HEK293 (cell line): ENCODE results near the gene LRP1B.

Experiments used
- CTCF ChIA-PET: fragments of 350-600 bp; formaldehyde crosslinking; extraction: SDS; loops from one replicate; lab custom pipeline; 2021; ENCODE audit warnings: antibody characterized with exemption; lab: Yijun Ruan, JAX
- POLR2A ChIA-PET: fragments of 300-600 bp; formaldehyde crosslinking; extraction: SDS; loops from one replicate; lab custom pipeline; 2020; ENCODE audit warnings: antibody characterized with exemption, inconsistent platforms; lab: Yijun Ruan, JAX
- H3K27ac ChIP-seq: fragments of 200-500 bp; sonication (Bioruptor generic); 2 replicates; pipeline ENCODE4 v1.5.1; 2014; ENCODE audit warnings: low read depth, low read length, control low read depth, inconsistent platforms; ENCODE audit errors: extremely low read depth
- H3K36me3 ChIP-seq, 2 experiments: fragments of 200-500 bp in 1 of 2; sonication (Bioruptor generic) in 1 of 2; 1 replicate in 1 of 2; 2 replicates in 1 of 2; pipeline ENCODE4 v1.5.1; 2014 to 2017; ENCODE audit warnings: inconsistent platforms in 2 of 2, low read length in 2 of 2; ENCODE audit not compliant: control insufficient read depth in 2 of 2, insufficient read depth in 1 of 2
- H3K4me1 ChIP-seq: fragments of 200-500 bp; sonication (Bioruptor generic); 2 replicates; pipeline ENCODE4 v1.5.1; 2014; ENCODE audit warnings: mild to moderate bottlenecking, low read length, inconsistent platforms; ENCODE audit not compliant: control insufficient read depth, insufficient read depth
- H3K4me3 ChIP-seq: 2 replicates; pipeline ENCODE4 v1.5.1; 2011; ENCODE audit warnings: low read depth, mild to moderate bottlenecking, control low read depth, low read length, moderate library complexity
- H3K9me3 ChIP-seq: fragments of 200-500 bp; sonication (Bioruptor generic); 2 replicates; pipeline ENCODE4 v1.5.1; 2014; ENCODE audit warnings: low read depth, low read length, inconsistent platforms; ENCODE audit not compliant: control insufficient read depth, insufficient read depth
- BCL11B ChIP-seq: fragments of 450-650 bp; formaldehyde crosslinking; IDR thresholded peaks from 2 replicates; pipeline ENCODE4 v1.5.1; 2016; ENCODE audit warnings: low read depth, missing biosample characterization, missing genetic modification characterization
- HIC1 ChIP-seq: fragments of 450-650 bp; formaldehyde crosslinking; IDR thresholded peaks from 2 replicates; pipeline ENCODE4 v1.5.1; 2016; ENCODE audit warnings: missing biosample characterization, missing genetic modification characterization
- HOXA7 ChIP-seq: sonication (generic); formaldehyde crosslinking; IDR thresholded peaks from 2 replicates; pipeline ENCODE4 v1.8.1; 2022; ENCODE audit warnings: missing genetic modification reagents, borderline replicate concordance
- KLF9 ChIP-seq: fragments of 450-650 bp; formaldehyde crosslinking; IDR thresholded peaks from 2 replicates; pipeline ENCODE4 v1.5.1; 2016; ENCODE audit warnings: missing biosample characterization, missing genetic modification characterization, low read depth
- REST ChIP-seq: fragments of 450-650 bp; formaldehyde crosslinking; IDR thresholded peaks from 2 replicates; pipeline ENCODE4 v1.5.1; 2016; ENCODE audit warnings: missing biosample characterization, missing genetic modification characterization
- ZFP37 ChIP-seq: fragments of 450-650 bp; formaldehyde crosslinking; IDR thresholded peaks from 2 replicates; pipeline ENCODE4 v1.5.1; 2016; ENCODE audit warnings: missing biosample characterization, missing genetic modification characterization
- ZFP41 ChIP-seq: fragments of 450-650 bp; formaldehyde crosslinking; IDR thresholded peaks from 2 replicates; pipeline ENCODE4 v1.5.1; 2016; ENCODE audit warnings: missing biosample characterization, missing genetic modification characterization, borderline replicate concordance
- ZNF132 ChIP-seq: fragments of 450-650 bp; formaldehyde crosslinking; IDR thresholded peaks from 2 replicates; pipeline ENCODE4 v1.5.1; 2017; ENCODE audit warnings: missing biosample characterization, missing genetic modification characterization, borderline replicate concordance
- ZNF138 ChIP-seq: fragments of 450-650 bp; formaldehyde crosslinking; IDR thresholded peaks from 2 replicates; pipeline ENCODE4 v1.5.1; 2016; ENCODE audit warnings: missing biosample characterization, missing genetic modification characterization, borderline replicate concordance
- ZNF146 ChIP-seq: fragments of 450-650 bp; formaldehyde crosslinking; IDR thresholded peaks from 2 replicates; pipeline ENCODE4 v1.5.1; 2016; ENCODE audit warnings: missing biosample characterization, missing genetic modification characterization
- ZNF19 ChIP-seq: fragments of 450-650 bp; formaldehyde crosslinking; IDR thresholded peaks from 2 replicates; pipeline ENCODE4; 2016; ENCODE audit warnings: missing biosample characterization, missing genetic modification characterization, low read depth
- ZNF341 ChIP-seq: fragments of 450-650 bp; formaldehyde crosslinking; IDR thresholded peaks from 2 replicates; pipeline ENCODE4; 2016; ENCODE audit warnings: low read depth, missing biosample characterization, missing genetic modification characterization
- ZNF350 ChIP-seq: fragments of 450-650 bp; formaldehyde crosslinking; IDR thresholded peaks from 2 replicates; pipeline ENCODE4 v1.5.0; 2017; ENCODE audit warnings: missing biosample characterization, mild to moderate bottlenecking, missing genetic modification characterization
- ZNF366 ChIP-seq: fragments of 450-650 bp; formaldehyde crosslinking; conservative IDR thresholded peaks from 2 replicates; pipeline ENCODE4 v1.5.1; 2016; ENCODE audit warnings: missing biosample characterization, missing genetic modification characterization
- ZNF37A ChIP-seq: fragments of 450-650 bp; IDR thresholded peaks from 2 replicates; pipeline ENCODE4 v1.5.1; 2018; ENCODE audit warnings: missing biosample characterization, missing genetic modification characterization
- ZNF610 ChIP-seq: fragments of 450-650 bp; formaldehyde crosslinking; IDR thresholded peaks from 2 replicates; pipeline ENCODE4 v1.5.1; 2016; ENCODE audit warnings: missing biosample characterization, missing genetic modification characterization, borderline replicate concordance
- ZNF624 ChIP-seq: fragments of 450-650 bp; formaldehyde crosslinking; IDR thresholded peaks from 2 replicates; pipeline ENCODE4 v1.5.1; 2017; ENCODE audit warnings: missing biosample characterization, missing genetic modification characterization
- ZNF677 ChIP-seq: fragments of 450-650 bp; IDR thresholded peaks from 2 replicates; pipeline ENCODE4 v1.5.0; 2018; ENCODE audit warnings: missing biosample characterization, mild to moderate bottlenecking, missing genetic modification characterization, moderate library complexity
- ZSCAN30 ChIP-seq: fragments of 450-650 bp; IDR thresholded peaks from 2 replicates; pipeline ENCODE4 v1.5.1; 2018; ENCODE audit warnings: missing biosample characterization, mild to moderate bottlenecking, missing genetic modification characterization, moderate library complexity
- TF ChIP-seq, protein P1 (sequence below): fragments of 450-650 bp; formaldehyde crosslinking; IDR thresholded peaks from 2 replicates; pipeline ENCODE4 v1.5.1; 2016; ENCODE audit warnings: missing biosample characterization, missing genetic modification characterization
- TF ChIP-seq, protein P2 (sequence below): fragments of 450-650 bp; formaldehyde crosslinking; IDR thresholded peaks from 2 replicates; pipeline ENCODE4 v1.5.1; 2016; ENCODE audit warnings: missing biosample characterization, missing genetic modification characterization

The LRP1B gene

DNA sequence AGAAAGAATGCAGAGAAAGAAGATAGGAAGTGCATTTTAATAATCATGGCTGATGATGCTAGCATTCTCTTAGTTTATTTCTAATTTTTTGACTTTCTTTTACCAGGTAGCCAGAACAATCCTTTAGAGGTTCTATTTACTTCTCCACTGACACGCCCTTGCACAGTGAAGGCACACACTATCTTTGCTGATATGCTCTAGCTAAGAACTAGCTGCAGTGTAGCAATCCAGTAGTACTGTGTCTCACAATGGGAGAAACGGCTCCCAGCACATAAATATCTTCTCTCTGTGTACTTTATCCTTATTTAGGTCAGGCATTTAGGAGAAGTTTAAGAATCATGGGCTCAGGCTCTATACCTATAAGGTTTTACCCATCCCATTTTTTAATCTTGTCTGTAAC, 1005.4 kb downstream of the LRP1B start:
- H3K36me3 ChIP-seq, result no peaks in the 10 kb centered on the region
- POLR2A ChIA-PET, result no interaction called here
- CTCF ChIA-PET, result no interaction called here
- no peak overlapping the region for H3K27ac ChIP-seq
- TF ChIP-seq ZNF677 (no peak), ZNF19 (no peak), ZNF610 (no peak), ZFP41 (tag by site-specific recombination) (no peak), ZNF366 (tag by site-specific recombination) (no peak), ZFP37 (tag by site-specific recombination) (no peak), BCL11B (no peak), KLF9 (tag by site-specific recombination) (no peak), ZNF350 (tag by site-specific recombination) (no peak)
- TF ChIP-seq, protein P1, sequence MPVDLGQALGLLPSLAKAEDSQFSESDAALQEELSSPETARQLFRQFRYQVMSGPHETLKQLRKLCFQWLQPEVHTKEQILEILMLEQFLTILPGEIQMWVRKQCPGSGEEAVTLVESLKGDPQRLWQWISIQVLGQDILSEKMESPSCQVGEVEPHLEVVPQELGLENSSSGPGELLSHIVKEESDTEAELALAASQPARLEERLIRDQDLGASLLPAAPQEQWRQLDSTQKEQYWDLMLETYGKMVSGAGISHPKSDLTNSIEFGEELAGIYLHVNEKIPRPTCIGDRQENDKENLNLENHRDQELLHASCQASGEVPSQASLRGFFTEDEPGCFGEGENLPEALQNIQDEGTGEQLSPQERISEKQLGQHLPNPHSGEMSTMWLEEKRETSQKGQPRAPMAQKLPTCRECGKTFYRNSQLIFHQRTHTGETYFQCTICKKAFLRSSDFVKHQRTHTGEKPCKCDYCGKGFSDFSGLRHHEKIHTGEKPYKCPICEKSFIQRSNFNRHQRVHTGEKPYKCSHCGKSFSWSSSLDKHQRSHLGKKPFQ (tag by site-specific recombination), result no peak
- H3K4me3 ChIP-seq, result no peak overlapping the region
- no peaks in the 10 kb centered on the region for H3K9me3 ChIP-seq
- H3K4me1 ChIP-seq, result no peaks in the 10 kb centered on the region

- no peak overlapping the region for H3K4me3 ChIP-seq
- POLR2A ChIA-PET, result no interaction called here
- no peaks in the 10 kb centered on the region for H3K9me3 ChIP-seq
- no peaks in the 10 kb centered on the region for H3K36me3 ChIP-seq
- TF ChIP-seq, protein P2, sequence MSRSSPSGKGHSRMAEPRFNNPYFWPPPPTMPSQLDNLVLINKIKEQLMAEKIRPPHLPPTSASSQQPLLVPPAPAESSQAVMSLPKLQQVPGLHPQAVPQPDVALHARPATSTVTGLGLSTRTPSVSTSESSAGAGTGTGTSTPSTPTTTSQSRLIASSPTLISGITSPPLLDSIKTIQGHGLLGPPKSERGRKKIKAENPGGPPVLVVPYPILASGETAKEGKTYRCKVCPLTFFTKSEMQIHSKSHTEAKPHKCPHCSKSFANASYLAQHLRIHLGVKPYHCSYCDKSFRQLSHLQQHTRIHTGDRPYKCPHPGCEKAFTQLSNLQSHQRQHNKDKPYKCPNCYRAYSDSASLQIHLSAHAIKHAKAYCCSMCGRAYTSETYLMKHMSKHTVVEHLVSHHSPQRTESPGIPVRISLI (tag by site-specific recombination), result no peak
- TF ChIP-seq ZNF341 (tag by site-specific recombination) (no peak), HIC1 (tag by site-specific recombination) (no peak), ZSCAN30 (tag by site-specific recombination) (no peak), ZNF37A (tag by site-specific recombination) (no peak), HOXA7 (CRISPR knock-in tag) (no peak), ZNF624 (no peak)
- no peak overlapping the region for H3K27ac ChIP-seq
- CTCF ChIA-PET, result no interaction called here
- no peaks in the 10 kb centered on the region for H3K4me1 ChIP-seq
Observed at GRCh38 chr2:141118836-141119235, 1012.0 kb downstream of the LRP1B start.

- CTCF ChIA-PET, result interaction anchor here (0.7 kb wide), 1 partner anchor 10 kb away, joined by 3 read pairs; no protein-coding TSS in a partner anchor
- Histone ChIP-seq H3K27ac (no peak overlapping the region), H3K36me3 (no peaks in the 10 kb centered on the region), H3K9me3 (no peaks in the 10 kb centered on the region)
- TF ChIP-seq ZNF146 (tag by site-specific recombination) (no peak), ZNF138 (tag by site-specific recombination) (no peak), ZNF132 (tag by site-specific recombination) (no peak), REST (tag by site-specific recombination) (no peak)
- TF ChIP-seq, all 188 proteins: peak for 0
- Histone ChIP-seq H3K4me1 (no peaks in the 10 kb centered on the region), H3K4me3 (no peak overlapping the region)
- POLR2A ChIA-PET, result interaction anchor here (0.7 kb wide), 1 partner anchor 1088 kb away, joined by 3 read pairs; no protein-coding TSS in a partner anchor
Observed at GRCh38 chr2:141113301-141113700, 1017.5 kb downstream of the LRP1B start.
